Duodenal mucosa (tissue), 2 donors: ENCODE results near the gene TMEM238L.

ENCODE experiments used
- H3K27ac ChIP-seq: one replicate; pipeline ENCODE4 v1.7.0; 2013; ENCODE audit warnings: low read depth, low read length
- H3K27me3 ChIP-seq, 2 donors: one replicate each; pipeline ENCODE4 v1.7.0; 2013; ENCODE audit warnings: low read length in 2 of 2, control low read depth in 1 of 2; ENCODE audit not compliant: insufficient read depth in 2 of 2, control insufficient read depth in 1 of 2
- H3K36me3 ChIP-seq, 2 donors: one replicate each; pipeline ENCODE4 v1.7.0; 2013; ENCODE audit warnings: low read length in 2 of 2, control low read depth in 1 of 2; ENCODE audit not compliant: insufficient read depth in 2 of 2, control insufficient read depth in 1 of 2
- H3K4me1 ChIP-seq, 2 donors: one replicate each; pipeline ENCODE4 v1.7.0; 2013; ENCODE audit warnings: low read length in 2 of 2, control low read depth in 1 of 2; ENCODE audit not compliant: insufficient read depth in 2 of 2, control insufficient read depth in 1 of 2
- H3K4me3 ChIP-seq, 2 donors: one replicate each; pipeline ENCODE4 v1.7.0; 2013; ENCODE audit warnings: low read length in 2 of 2, low read depth in 1 of 2
- H3K9ac ChIP-seq, 2 donors: one replicate each; pipeline ENCODE4 v1.7.0; 2013; ENCODE audit warnings: low read length in 2 of 2, low read depth in 1 of 2
- H3K9me3 ChIP-seq, 2 donors: one replicate each; pipeline ENCODE4 v1.7.0; 2013; ENCODE audit warnings: low read length in 2 of 2, control low read depth in 1 of 2; ENCODE audit not compliant: control insufficient read depth in 1 of 2

TMEM238L gene

GRCh38 chr17:10767232-10767631 lies 36.7 kb downstream of the TMEM238L start:
- H3K36me3 ChIP-seq = peaks cover 0 to 4% of the 10 kb centered on the region in 2 donors
- H3K4me1 ChIP-seq = no peaks in the 10 kb centered on the region
- H3K9ac ChIP-seq = no peak overlapping the region
- no peaks in the 10 kb centered on the region for H3K27me3 ChIP-seq
- no peak overlapping the region for H3K27ac ChIP-seq
- H3K4me3 ChIP-seq = no peak overlapping the region
- H3K9me3 ChIP-seq = peaks cover 0 to 2% of the 10 kb centered on the region in 2 donors

GRCh38 chr17:10762037-10762436 lies 41.9 kb downstream of the TMEM238L start:
- Histone ChIP-seq H3K9ac (no peak overlapping the region), H3K4me1 (no peaks in the 10 kb centered on the region), H3K27ac (no peak overlapping the region), H3K36me3 (no peaks in the 10 kb centered on the region), H3K4me3 (no peak overlapping the region), H3K27me3 (no peaks in the 10 kb centered on the region), H3K9me3 (no peaks in the 10 kb centered on the region)

GRCh38 chr17:10761281-10761680 lies 42.6 kb downstream of the TMEM238L start:
- Histone ChIP-seq H3K9ac (no peak overlapping the region), H3K4me3 (no peak overlapping the region), H3K27ac (no peak overlapping the region), H3K27me3 (no peaks in the 10 kb centered on the region), H3K9me3 (no peaks in the 10 kb centered on the region), H3K4me1 (no peaks in the 10 kb centered on the region), H3K36me3 (no peaks in the 10 kb centered on the region)

GRCh38 chr17:10758062-10758461 lies 45.8 kb downstream of the TMEM238L start:
- Histone ChIP-seq H3K27me3 (no peaks in the 10 kb centered on the region), H3K9ac (no peak overlapping the region), H3K9me3 (no peaks in the 10 kb centered on the region), H3K36me3 (peaks cover 0 to 3% of the 10 kb centered on the region in 2 donors), H3K4me3 (no peak overlapping the region), H3K27ac (no peak overlapping the region), H3K4me1 (no peaks in the 10 kb centered on the region)

- Histone ChIP-seq H3K27me3 (no peaks in the 10 kb centered on the region), H3K9me3 (no peaks in the 10 kb centered on the region), H3K4me1 (no peaks in the 10 kb centered on the region), H3K36me3 (peaks cover 0 to 3% of the 10 kb centered on the region in 2 donors), H3K9ac (no peak overlapping the region), H3K27ac (no peak overlapping the region), H3K4me3 (no peak overlapping the region)
Observed at GRCh38 chr17:10757647-10758046, 46.3 kb downstream of the TMEM238L start.

GRCh38 chr17:10757067-10757466 lies 46.8 kb downstream of the TMEM238L start:
- no peaks in the 10 kb centered on the region for H3K9me3 ChIP-seq

GRCh38 chr17:10756619-10757018 lies 47.3 kb downstream of the TMEM238L start:
- Histone ChIP-seq H3K27ac (no peak overlapping the region), H3K27me3 (no peaks in the 10 kb centered on the region), H3K9ac (no peak overlapping the region), H3K9me3 (no peaks in the 10 kb centered on the region), H3K4me3 (no peak overlapping the region), H3K4me1 (no peaks in the 10 kb centered on the region), H3K36me3 (peaks cover 0 to 3% of the 10 kb centered on the region in 2 donors)

More at GRCh38 chr17:10757067-10757466, 46.8 kb downstream of the TMEM238L start:
- H3K27me3 ChIP-seq = no peaks in the 10 kb centered on the region
- peaks cover 0 to 3% of the 10 kb centered on the region in 2 donors for H3K36me3 ChIP-seq
- H3K4me3 ChIP-seq = no peak overlapping the region
- H3K4me1 ChIP-seq = no peaks in the 10 kb centered on the region
- no peak overlapping the region for H3K27ac ChIP-seq
- H3K9ac ChIP-seq = no peak overlapping the region

GRCh38 chr17:10756185-10756584 lies 47.7 kb downstream of the TMEM238L start:
- H3K27ac ChIP-seq = no peak overlapping the region
- H3K4me3 ChIP-seq = no peak overlapping the region
- no peak overlapping the region for H3K9ac ChIP-seq
- H3K4me1 ChIP-seq = no peaks in the 10 kb centered on the region
- no peaks in the 10 kb centered on the region for H3K9me3 ChIP-seq
- H3K27me3 ChIP-seq = no peaks in the 10 kb centered on the region
- H3K36me3 ChIP-seq = peaks cover 0 to 3% of the 10 kb centered on the region in 2 donors

GRCh38 chr17:10755592-10756127 lies 48.2 kb downstream of the TMEM238L start:
- no peak overlapping the region for H3K9ac ChIP-seq
- H3K9me3 ChIP-seq = no peaks in the 10 kb centered on the region
- no peak overlapping the region for H3K4me3 ChIP-seq
- H3K4me1 ChIP-seq = no peaks in the 10 kb centered on the region
- H3K27me3 ChIP-seq = no peaks in the 10 kb centered on the region
- H3K27ac ChIP-seq = no peak overlapping the region
- H3K36me3 ChIP-seq = peaks cover 0 to 3% of the 10 kb centered on the region in 2 donors

- H3K9me3 ChIP-seq = no peaks in the 10 kb centered on the region
- peaks cover 0 to 3% of the 10 kb centered on the region in 2 donors for H3K36me3 ChIP-seq
- H3K27me3 ChIP-seq = no peaks in the 10 kb centered on the region
- H3K9ac ChIP-seq = no peak overlapping the region
- no peak overlapping the region for H3K4me3 ChIP-seq
- H3K4me1 ChIP-seq = no peaks in the 10 kb centered on the region
- no peak overlapping the region for H3K27ac ChIP-seq
Observed at GRCh38 chr17:10754861-10755591, 48.9 kb downstream of the TMEM238L start.
